H1 (cell line): ENCODE results near the gene HAO2. TPM values are rescaled to one million over a fixed set of nuclear protein-coding genes. Genes with fewer than 3 reads are reported as not detected.

Experiments
- CTCF ChIA-PET: fragments of 300-600 bp; sonication (Branson Sonifier 250); formaldehyde crosslinking; loops from one replicate; lab custom pipeline; 2021; ENCODE audit not compliant: partially characterized antibody; lab: Charles Lee
- POLR2A ChIA-PET: fragments of 300-600 bp; sonication (Branson Sonifier 250); formaldehyde crosslinking; loops from one replicate; lab custom pipeline; 2021; ENCODE audit warnings: inconsistent platforms; ENCODE audit not compliant: partially characterized antibody; lab: Charles Lee
- DNase-seq, 2 experiments: peaks; one replicate each; pipeline versions ENCODE4 v3.0.0 to v3.0.0-alpha.2; 2010 to 2022; ENCODE audit warnings: low spot score in 2 of 2, low read depth in 1 of 2, mixed read lengths in 1 of 2
- FAIRE-seq: peaks from 2 replicates; lab custom pipeline; 2011; peaks lifted over from hg19 to GRCh38; lab: Jason Lieb, UNC
- H2AFZ ChIP-seq: 2 replicates; pipeline ENCODE4 v1.8.1; 2012; ENCODE audit warnings: low read length, inconsistent platforms
- H2AK5ac ChIP-seq: 2 replicates; pipeline ENCODE4 v1.6.1; 2013; ENCODE audit warnings: low read depth, low read length
- H2BK120ac ChIP-seq: replicated peaks from 2 replicates; pipeline ENCODE3; 2013; ENCODE audit warnings: low read depth, low read length, inconsistent platforms
- H2BK12ac ChIP-seq: 2 replicates; pipeline ENCODE4 v1.6.1; 2013; ENCODE audit warnings: low read depth, low read length
- H2BK15ac ChIP-seq: 2 replicates; pipeline ENCODE4 v1.6.1; 2013; ENCODE audit warnings: low read length
- H2BK20ac ChIP-seq: 2 replicates; pipeline ENCODE4 v1.6.1; 2013; ENCODE audit warnings: low read length
- H2BK5ac ChIP-seq: 2 replicates; pipeline ENCODE4 v1.6.1; 2013; ENCODE audit warnings: low read depth, low read length
- H3K14ac ChIP-seq: 2 replicates; pipeline ENCODE4 v1.6.1; 2013; ENCODE audit warnings: inconsistent platforms; ENCODE audit not compliant: insufficient read length
- H3K18ac ChIP-seq: 2 replicates; pipeline ENCODE4 v1.6.1; 2013; ENCODE audit warnings: low read length; ENCODE audit errors: extremely low read depth
- H3K23ac ChIP-seq: 2 replicates; pipeline ENCODE4 v1.6.1; 2013; ENCODE audit warnings: inconsistent platforms; ENCODE audit not compliant: insufficient read length
- H3K23me2 ChIP-seq: 2 replicates; pipeline ENCODE4 v1.6.1; 2013; ENCODE audit warnings: low read depth, low read length
- H3K27ac ChIP-seq: 2 replicates; pipeline ENCODE4 v1.6.1; 2011; ENCODE audit warnings: low read depth, low read length, inconsistent platforms
- H3K27me3 ChIP-seq, 4 experiments: replicated peaks in 1 of 4; 1 replicate in 1 of 4; 2 replicates in 3 of 4; pipeline versions ENCODE4 v1.6.1 to v1.8.1; 2011 to 2013; ENCODE audit warnings: low read length in 3 of 4, mild to moderate bottlenecking in 3 of 4, inconsistent platforms in 2 of 4, mixed read lengths in 2 of 4, moderate library complexity in 1 of 4; ENCODE audit not compliant: control insufficient read depth in 3 of 4, insufficient read depth in 3 of 4; ENCODE audit errors: extremely low read depth in 1 of 4
- H3K36me3 ChIP-seq, 4 experiments: 2 replicates each; pipeline versions ENCODE4 v1.6.1 to v1.8.1; 2011 to 2013; ENCODE audit warnings: mild to moderate bottlenecking in 4 of 4, low read length in 3 of 4, moderate library complexity in 2 of 4, control low read depth in 1 of 4, inconsistent platforms in 1 of 4; ENCODE audit not compliant: insufficient read depth in 4 of 4, control insufficient read depth in 2 of 4
- H3K4ac ChIP-seq: replicated peaks from 2 replicates; pipeline ENCODE3; 2013; ENCODE audit warnings: low read length, low read depth, mixed read lengths, inconsistent platforms; ENCODE audit not compliant: insufficient read length
- H3K4me1 ChIP-seq, 4 experiments: replicated peaks in 1 of 4; 1 replicate in 1 of 4; 2 replicates in 3 of 4; pipeline versions ENCODE4 v1.6.1 to v1.8.1; 2011 to 2013; ENCODE audit warnings: low read length in 3 of 4, inconsistent platforms in 2 of 4, mixed read lengths in 1 of 4; ENCODE audit not compliant: insufficient read depth in 4 of 4, control insufficient read depth in 3 of 4
- H3K4me2 ChIP-seq, 2 experiments: 2 replicates each; pipeline versions ENCODE4 v1.6.1 to v1.8.1; 2011 to 2013; ENCODE audit warnings: low read depth in 2 of 2, low read length in 2 of 2, control low read depth in 1 of 2, inconsistent platforms in 1 of 2, mild to moderate bottlenecking in 1 of 2; ENCODE audit not compliant: insufficient read depth in 1 of 2
- H3K4me3 ChIP-seq, 4 experiments: fragments of 200-600, 300-600 bp in 1 of 4; sonication (generic), shearing (Covaris generic), sonication (Bioruptor Twin) in 1 of 4; 2 replicates each; pipeline versions ENCODE4 v1.5.1 to v1.8.1; 2011 to 2016; ENCODE audit warnings: low read length in 4 of 4, low read depth in 3 of 4, control low read depth in 2 of 4, inconsistent platforms in 2 of 4, mild to moderate bottlenecking in 2 of 4, mixed read lengths in 1 of 4, moderate library complexity in 1 of 4; ENCODE audit not compliant: insufficient read depth in 2 of 4; ENCODE audit errors: extremely low read depth in 1 of 4
- H3K56ac ChIP-seq: replicated peaks from 2 replicates; pipeline ENCODE3; 2013; ENCODE audit warnings: low read depth, mild to moderate bottlenecking, mixed read lengths, low read length, inconsistent platforms; ENCODE audit not compliant: insufficient read length
- H3K79me1 ChIP-seq: 2 replicates; pipeline ENCODE4 v1.6.1; 2013; ENCODE audit warnings: low read depth, low read length, control low read depth
- H3K79me2 ChIP-seq, 2 experiments: 2 replicates each; pipeline versions ENCODE4 v1.6.1 to v1.8.1; 2012 to 2013; ENCODE audit warnings: low read length in 2 of 2, mild to moderate bottlenecking in 2 of 2, inconsistent platforms in 1 of 2; ENCODE audit not compliant: insufficient read depth in 2 of 2, control insufficient read depth in 1 of 2
- H3K9ac ChIP-seq, 4 experiments: replicated peaks in 1 of 4; 1 replicate in 1 of 4; 2 replicates in 3 of 4; pipeline versions ENCODE4 v1.6.1 to v1.8.1; 2011 to 2013; ENCODE audit warnings: low read depth in 3 of 4, low read length in 3 of 4, control low read depth in 2 of 4, mild to moderate bottlenecking in 2 of 4, moderate library complexity in 2 of 4, inconsistent platforms in 1 of 4; ENCODE audit errors: extremely low read depth in 1 of 4
- H3K9me3 ChIP-seq, 2 experiments: 2 replicates each; pipeline versions ENCODE4 v1.6.1 to v1.8.1; 2012 to 2013; ENCODE audit warnings: mild to moderate bottlenecking in 2 of 2, moderate library complexity in 2 of 2, control low read depth in 1 of 2, inconsistent platforms in 1 of 2, low read depth in 1 of 2, low read length in 1 of 2, mixed read lengths in 1 of 2; ENCODE audit not compliant: insufficient read depth in 2 of 2
- H4K20me1 ChIP-seq, 2 experiments: replicated peaks in 1 of 2; 2 replicates each; pipeline versions ENCODE3 to v1.8.1; 2011 to 2013; ENCODE audit warnings: inconsistent platforms in 2 of 2, low read length in 2 of 2, mild to moderate bottlenecking in 1 of 2; ENCODE audit not compliant: insufficient read depth in 2 of 2, control insufficient read depth in 1 of 2
- H4K5ac ChIP-seq: 2 replicates; pipeline ENCODE4 v1.6.1; 2013; ENCODE audit warnings: low read length, low read depth, mixed read lengths, inconsistent platforms; ENCODE audit not compliant: insufficient read length
- H4K8ac ChIP-seq: 2 replicates; pipeline ENCODE4 v1.8.0; 2013; ENCODE audit warnings: mild to moderate bottlenecking, moderate library complexity, low read length, inconsistent platforms; ENCODE audit not compliant: insufficient read depth; ENCODE audit errors: extremely low read depth
- H4K91ac ChIP-seq: replicated peaks from 2 replicates; pipeline ENCODE3; 2013; ENCODE audit warnings: low read length, mixed read lengths, inconsistent platforms; ENCODE audit not compliant: insufficient read length
- ATF3 ChIP-seq: IDR thresholded peaks from 2 replicates; pipeline ENCODE4 v1.6.1; 2011; ENCODE audit warnings: low read depth, mild to moderate bottlenecking, low read length; ENCODE audit not compliant: insufficient read depth
- CBX5 ChIP-seq: fragments of 300-800, 300-1000 bp; sonication (generic); IDR thresholded peaks from 2 replicates; pipeline ENCODE4 v1.7.1; 2016; ENCODE audit warnings: antibody characterized with exemption, low read length, low read depth
- CHD2 ChIP-seq: IDR thresholded peaks from 2 replicates; pipeline ENCODE4 v1.6.1; 2012; ENCODE audit warnings: low read length, improper control_type of control experiment
- E2F6 ChIP-seq: IDR thresholded peaks from 2 replicates; pipeline ENCODE4 v1.6.1; 2012; ENCODE audit warnings: inconsistent platforms
- GABPA ChIP-seq: IDR thresholded peaks from 2 replicates; pipeline ENCODE4 v1.6.1; 2011; ENCODE audit warnings: mild to moderate bottlenecking, low read length, moderate library complexity, borderline replicate concordance; ENCODE audit not compliant: insufficient read depth
- HDAC2 ChIP-seq, 2 experiments: fragments of 300-600 bp in 1 of 2; sonication (generic) in 1 of 2; IDR thresholded peaks; 2 replicates each; pipeline ENCODE4 v1.6.1; 2011 to 2012; ENCODE audit warnings: low read depth in 2 of 2, low read length in 2 of 2, mild to moderate bottlenecking in 2 of 2, moderate library complexity in 2 of 2, borderline replicate concordance in 1 of 2, inconsistent platforms in 1 of 2
- JUN ChIP-seq: IDR thresholded peaks from 2 replicates; pipeline ENCODE4 v1.6.1; 2011; ENCODE audit warnings: low read depth, mild to moderate bottlenecking, improper control_type of control experiment, low read length
- MAFK ChIP-seq: IDR thresholded peaks from 2 replicates; pipeline ENCODE4 v1.6.1; 2012; ENCODE audit warnings: low read depth, mild to moderate bottlenecking, improper control_type of control experiment, low read length
- RAD21 ChIP-seq, 2 experiments: IDR thresholded peaks in 1 of 2; conservative IDR thresholded peaks in 1 of 2; 2 replicates each; pipeline ENCODE4 v1.6.1; 2011; ENCODE audit warnings: low read depth in 2 of 2, low read length in 2 of 2, improper control_type of control experiment in 1 of 2, inconsistent platforms in 1 of 2, mild to moderate bottlenecking in 1 of 2, moderate library complexity in 1 of 2
- SIN3A ChIP-seq, 2 experiments: IDR thresholded peaks in 1 of 2; conservative IDR thresholded peaks in 1 of 2; 2 replicates each; pipeline ENCODE4 v1.6.1; 2011 to 2012; ENCODE audit warnings: low read length in 2 of 2, improper control_type of control experiment in 1 of 2, low read depth in 1 of 2, mild to moderate bottlenecking in 1 of 2
- TAF7 ChIP-seq: optimal IDR thresholded peaks from 2 replicates; pipeline ENCODE3; 2011; ENCODE audit warnings: low read depth, mild to moderate bottlenecking, inconsistent platforms, low read length, moderate library complexity, borderline replicate concordance
- WGBS, 2 experiments: shearing (Covaris generic) in 1 of 2; methylation state at CpG; one replicate each; pipeline versions ENCODE4 v1.1.6 to v1.1.7; 2013 to 2015; ENCODE audit warnings: low lambda C conversion rate in 2 of 2, mixed read lengths in 2 of 2, inconsistent platforms in 1 of 2, low coverage in 1 of 2, missing lambda C conversion rate in 1 of 2; ENCODE audit not compliant: insufficient replicate concordance in 2 of 2, insufficient coverage in 1 of 2, insufficient read length in 1 of 2; ENCODE audit errors: extremely low coverage in 1 of 2, missing lambda C conversion rate in 1 of 2; 5-methylcytosine and 5-hydroxymethylcytosine counted together
- polyA plus RNA-seq, 7 experiments: library from polyadenylated mRNA; depleted of rRNA in 3 of 7; stranded (reverse) in 5 of 7; unstranded in 2 of 7; fragments of >200 nt in 5 of 7; fragments of 200-250 nt in 2 of 7; gene quantifications; 1 replicate in 5 of 7; 2 replicates in 1 of 7; 4 replicates in 1 of 7; pipeline versions ENCODE4 v1.2.1 to v1.2.3, GENCODE V29; 2011 to 2013; ENCODE audit warnings: missing spikeins in 2 of 7, mixed read lengths in 2 of 7
- total RNA-seq: library from RNA; stranded (reverse); fragmentation: NEBNext Ultra II Directional; extraction: Animal tissue kit (Norgen Biotek cat#: 25700); gene quantifications from 2 replicates; pipeline ENCODE4 v1.2.1, GENCODE V29; 2021

HAO2 gene
- total and polyA plus RNA-seq, 2 of the 8 experiments (the other 6 are each of a cell fraction or from before 2014, with no cell fraction given): not detected

GRCh38 chr1:119388450-119388849 lies 19.9 kb downstream of the HAO2 start:
- Histone ChIP-seq H3K9ac (no peak overlapping the region), H3K23ac (no peak overlapping the region), H2AK5ac (no peak overlapping the region), H3K56ac (no peak overlapping the region), H2BK12ac (no peak overlapping the region), H2BK20ac (no peak overlapping the region), H2BK15ac (no peak overlapping the region), H3K79me1 (no peaks in the 10 kb centered on the region), H3K4ac (no peak overlapping the region), H3K4me2 (no peak overlapping the region), H3K23me2 (no peaks in the 10 kb centered on the region), H2BK5ac (no peak overlapping the region), H3K27ac (no peak overlapping the region), H3K18ac (no peak overlapping the region), H3K4me3 (no peak overlapping the region), H4K91ac (no peak overlapping the region), H2AFZ (peak overlapping the region; percentile 87; the same call in 1 of the 2 replicates), H3K4me1 (peaks cover 0 to 5% (median 1%) of the 10 kb centered on the region in 4 experiments; a peak in 2 of 7 replicates), H2BK120ac (no peak overlapping the region), H4K8ac (no peak overlapping the region), H3K14ac (no peak overlapping the region), H3K27me3 (no peaks in the 10 kb centered on the region), H3K36me3 (no peaks in the 10 kb centered on the region), H3K9me3 (no peaks in the 10 kb centered on the region), H4K20me1 (no peaks in the 10 kb centered on the region), H4K5ac (no peak overlapping the region), H3K79me2 (no peaks in the 10 kb centered on the region)
- POLR2A ChIA-PET: no interaction called here
- no peak for DNase-seq
- CTCF ChIA-PET: interaction anchor here (0.6 to 1.5 kb wide), 7 partner anchors 14 to 1780 kb away, joined by 3 to 5 read pairs (median 4); no protein-coding TSS in a partner anchor
- 71% methylated on average over 1 of the region's 1 CpG; no CpG with 5 or more reads in 1 of the 2 experiments for WGBS, 2 experiments
- no peak for FAIRE-seq
- no peak for TF ChIP-seq SIN3A (conservative IDR thresholded peaks at IDR 0.05 in 1 of 2, IDR thresholded peaks at IDR 0.05 in 1 of 2; ENCODE audit: low read depth in 1 of 2, low read length in 2 of 2)
- TF ChIP-seq HDAC2 (IDR thresholded peaks at IDR 0.05; ENCODE audit: borderline replicate concordance in 1 of 2, low read depth in 2 of 2, low read length in 2 of 2): no peak
- no peak for TF ChIP-seq JUN
- TF ChIP-seq E2F6: no peak
- TF ChIP-seq RAD21 (IDR thresholded peaks at IDR 0.05 in 1 of 2, conservative IDR thresholded peaks at IDR 0.05 in 1 of 2; ENCODE audit: low read depth in 2 of 2, low read length in 2 of 2): no peak
- TF ChIP-seq CBX5: no peak
- no peak for TF ChIP-seq ATF3
- TF ChIP-seq TAF7: no peak
- TF ChIP-seq GABPA: no peak
- no peak for TF ChIP-seq CHD2
- TF ChIP-seq MAFK: no peak
